MV-4-11 (cell line): Measurements from ENCODE around the gene PRKCA.
A peak's percentile ranks its signal among the peaks of the same experiment; 100 is the strongest.

Experiments
- DNase-seq: peaks from one replicate; lab custom pipeline; 2025; lab: John Stamatoyannopoulos, UW

Gene PRKCA

DNA sequence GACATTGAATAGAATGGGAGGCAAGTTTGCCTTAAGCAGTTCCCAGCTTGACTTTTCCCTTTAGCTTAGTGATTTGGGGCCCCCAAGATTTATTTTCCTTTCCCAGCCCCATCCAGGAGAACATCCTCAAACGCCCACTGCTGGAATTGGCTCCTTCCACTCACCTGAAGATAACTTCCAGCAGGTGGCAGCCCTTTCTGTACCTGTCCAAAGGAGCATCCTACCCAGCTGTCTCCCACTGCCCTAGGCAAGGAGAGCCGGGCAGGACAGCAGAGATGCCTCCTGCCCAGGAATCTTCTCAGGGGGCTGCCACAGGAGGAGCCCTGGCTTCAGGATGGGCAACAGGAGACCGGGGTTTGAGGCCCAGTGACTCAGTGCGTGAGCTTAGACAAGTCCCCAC, 538.9 kb downstream of the PRKCA start:
- no peak for DNase-seq

GRCh38 chr17:66841744-66842143, 539.3 kb downstream of the PRKCA start:
- DNase-seq = no peak

DNA sequence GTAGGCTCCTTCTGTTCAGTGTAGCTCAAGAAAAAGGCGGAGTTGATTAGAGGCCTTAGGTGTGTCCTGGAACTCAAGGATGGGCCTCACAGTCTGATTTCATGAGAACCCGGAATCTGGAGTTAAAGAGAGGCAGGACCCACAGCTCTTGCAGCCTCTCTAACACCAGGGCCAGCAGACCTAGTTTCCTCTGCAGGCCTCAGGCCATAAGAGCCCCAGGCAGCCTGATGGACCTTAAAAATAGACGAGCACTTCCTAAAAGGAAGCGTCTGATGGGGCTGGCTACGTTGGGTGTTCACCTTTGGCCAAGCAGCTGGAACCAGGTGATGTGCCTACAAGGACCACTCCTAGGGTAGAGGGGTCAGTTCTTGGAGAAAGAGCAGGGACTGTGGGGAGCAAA, 540.1 kb downstream of the PRKCA start:
- no peak for DNase-seq

DNA sequence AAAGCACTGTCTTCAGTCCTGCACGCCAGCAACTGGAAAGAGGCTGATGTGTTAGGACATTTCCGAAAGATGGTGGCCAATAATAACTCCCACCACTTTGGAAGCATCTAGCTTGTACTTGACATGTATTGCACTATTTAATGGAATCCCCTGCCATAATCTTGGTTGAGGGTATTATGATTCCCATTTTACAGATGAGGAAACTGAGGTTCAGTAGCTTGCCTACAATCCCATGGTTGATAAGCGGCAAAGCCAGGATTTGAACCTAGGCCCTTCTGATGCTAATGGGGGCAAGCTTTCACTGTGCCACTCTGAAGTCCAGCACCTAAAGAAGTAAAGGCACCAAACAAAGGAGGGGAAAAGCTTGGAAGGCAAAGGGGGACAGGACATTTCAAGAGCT, 540.5 kb downstream of the PRKCA start:
- DNase-seq = no peak

- no peak for DNase-seq
Observed at GRCh38 chr17:66843627-66844026, 541.2 kb downstream of the PRKCA start.

- no peak for DNase-seq
Observed at GRCh38 chr17:66847704-66848103, 545.3 kb downstream of the PRKCA start.

- DNase-seq = no peak
Observed at GRCh38 chr17:66848496-66848895, 546.1 kb downstream of the PRKCA start.

DNA sequence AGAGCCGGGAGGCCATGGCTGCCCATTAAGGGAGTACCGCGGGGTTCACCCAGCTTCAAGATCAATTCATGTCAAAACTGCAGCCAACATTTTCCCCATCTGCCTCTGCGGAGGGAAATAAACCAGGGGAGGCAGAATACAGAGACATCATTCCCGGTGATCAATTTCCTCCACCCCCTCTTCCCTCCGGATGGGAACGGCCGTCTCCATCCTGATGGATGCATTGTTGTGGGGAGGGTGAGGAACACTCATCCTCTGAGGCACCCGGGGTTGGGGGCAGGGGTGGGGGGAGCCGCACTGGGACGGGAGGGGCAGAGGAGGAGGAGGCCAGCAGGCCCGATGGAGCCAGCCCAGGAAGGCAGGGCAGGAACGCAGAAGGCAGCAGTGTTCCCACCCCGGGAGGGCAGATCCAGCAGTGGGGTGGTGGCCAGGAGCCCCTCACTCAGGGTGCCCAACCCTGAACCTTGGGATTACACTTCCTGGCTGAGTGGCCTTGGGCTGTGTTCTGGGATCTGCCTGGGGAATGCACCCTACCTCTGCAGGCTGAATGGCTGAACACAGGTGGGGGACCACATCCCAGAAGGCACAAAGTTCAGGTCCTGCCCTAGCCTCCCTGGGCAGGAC, 546.7 kb downstream of the PRKCA start:
- no peak for DNase-seq

- DNase-seq = peak; percentile 19
Observed at GRCh38 chr17:66849851-66850580, 547.6 kb downstream of the PRKCA start.

DNA sequence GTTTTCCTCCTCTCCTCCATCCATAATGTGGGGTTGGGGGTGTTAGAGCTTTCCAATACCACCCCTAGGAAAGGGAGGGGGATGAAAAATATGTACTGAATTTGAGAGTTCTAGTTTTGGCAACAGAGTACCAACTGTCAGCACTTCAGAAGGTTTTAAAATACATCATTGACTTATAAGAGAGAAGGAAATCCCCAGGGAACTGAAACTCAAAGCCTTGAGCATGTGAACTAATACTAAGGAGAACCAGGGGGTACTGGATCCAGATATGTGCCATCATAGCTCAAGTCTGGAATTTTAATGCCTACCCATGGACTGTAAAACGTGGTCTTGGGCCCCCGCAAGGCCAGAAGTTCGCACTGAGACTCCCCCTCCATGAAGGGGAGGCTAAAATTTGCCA, 548.3 kb downstream of the PRKCA start:
- DNase-seq = peak; percentile 77

DNA sequence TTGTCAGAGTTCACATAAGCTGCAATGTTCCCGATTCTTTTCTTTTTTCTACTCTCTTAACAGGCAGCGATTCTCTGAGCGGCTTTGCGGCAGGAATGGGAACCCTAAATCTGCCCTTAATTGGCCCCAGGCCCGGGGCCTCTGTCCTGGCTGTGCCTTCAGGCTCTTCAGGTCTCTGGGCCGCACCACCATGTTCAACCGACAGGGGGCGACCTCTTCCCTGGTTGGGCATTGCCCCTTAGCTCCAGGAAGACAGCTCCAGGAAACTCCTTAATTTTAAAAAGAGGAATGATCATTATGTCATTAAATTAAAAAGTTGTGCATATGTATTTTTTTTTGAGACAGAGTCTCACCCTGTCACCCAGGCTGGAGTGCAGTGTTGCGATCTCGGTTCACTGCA, 552.8 kb downstream of the PRKCA start:
- no peak for DNase-seq

GRCh38 chr17:66858226-66859083, 556.0 kb downstream of the PRKCA start:
- no peak for DNase-seq

GRCh38 chr17:66859353-66859752, 556.9 kb downstream of the PRKCA start:
- no peak for DNase-seq

DNA sequence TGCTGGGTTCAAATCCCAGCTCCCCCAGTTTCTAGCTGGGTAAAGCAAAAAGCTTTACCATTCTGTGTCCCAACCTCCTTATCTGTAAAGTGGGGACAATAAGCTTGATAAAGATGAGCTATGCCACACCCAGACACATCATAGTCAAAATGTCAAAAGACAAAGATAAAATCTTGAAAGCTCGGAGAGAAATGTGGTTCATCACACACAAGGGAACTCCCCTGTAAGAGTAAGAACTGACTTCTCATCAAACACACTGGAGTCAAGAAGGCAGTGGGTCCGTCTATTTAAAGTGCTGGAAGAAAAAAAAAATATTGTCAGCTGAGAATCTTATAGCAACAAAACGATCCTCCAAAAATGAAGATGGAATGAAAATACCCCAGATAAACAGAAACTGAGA, 557.8 kb downstream of the PRKCA start:
- DNase-seq = no peak
